ENCODE data around the gene BTBD3.
A peak's percentile ranks its signal among the peaks of the same experiment; 100 is the strongest.

Gene BTBD3

DNA sequence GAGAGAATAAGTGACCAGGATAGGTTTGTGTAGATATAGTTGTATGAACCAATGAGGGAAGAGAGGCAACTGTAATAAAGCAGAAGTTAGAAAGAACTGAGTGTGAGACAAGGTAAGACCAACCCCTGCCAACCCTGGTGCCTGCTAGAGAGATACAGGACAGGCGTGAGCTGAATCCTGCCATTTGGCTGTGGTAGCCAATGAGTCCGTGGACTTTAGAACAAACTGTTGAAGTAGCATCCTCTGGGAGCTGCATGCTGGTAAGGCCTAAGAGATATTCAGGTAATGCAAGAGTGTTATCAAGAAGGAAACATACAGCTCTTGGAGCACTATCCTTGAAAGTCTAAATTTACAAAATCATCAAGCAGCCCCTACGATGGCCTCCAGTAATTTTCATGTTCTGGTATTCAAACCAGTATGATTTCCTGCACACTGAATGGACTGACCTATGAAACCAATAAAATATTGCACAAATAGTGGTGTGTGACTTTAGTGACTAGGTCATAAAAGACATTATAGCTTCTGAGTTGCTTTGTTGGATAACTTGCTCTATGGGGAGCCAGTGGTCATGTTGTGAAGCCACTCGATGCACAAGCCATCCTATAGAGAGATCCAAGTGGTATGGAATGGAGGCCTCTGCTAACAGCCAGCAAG is 24.0 kb downstream of the BTBD3 start:
- no peak for DNase-seq (ENCODE audit: low read depth)
- TF ChIP-seq, protein P1, sequence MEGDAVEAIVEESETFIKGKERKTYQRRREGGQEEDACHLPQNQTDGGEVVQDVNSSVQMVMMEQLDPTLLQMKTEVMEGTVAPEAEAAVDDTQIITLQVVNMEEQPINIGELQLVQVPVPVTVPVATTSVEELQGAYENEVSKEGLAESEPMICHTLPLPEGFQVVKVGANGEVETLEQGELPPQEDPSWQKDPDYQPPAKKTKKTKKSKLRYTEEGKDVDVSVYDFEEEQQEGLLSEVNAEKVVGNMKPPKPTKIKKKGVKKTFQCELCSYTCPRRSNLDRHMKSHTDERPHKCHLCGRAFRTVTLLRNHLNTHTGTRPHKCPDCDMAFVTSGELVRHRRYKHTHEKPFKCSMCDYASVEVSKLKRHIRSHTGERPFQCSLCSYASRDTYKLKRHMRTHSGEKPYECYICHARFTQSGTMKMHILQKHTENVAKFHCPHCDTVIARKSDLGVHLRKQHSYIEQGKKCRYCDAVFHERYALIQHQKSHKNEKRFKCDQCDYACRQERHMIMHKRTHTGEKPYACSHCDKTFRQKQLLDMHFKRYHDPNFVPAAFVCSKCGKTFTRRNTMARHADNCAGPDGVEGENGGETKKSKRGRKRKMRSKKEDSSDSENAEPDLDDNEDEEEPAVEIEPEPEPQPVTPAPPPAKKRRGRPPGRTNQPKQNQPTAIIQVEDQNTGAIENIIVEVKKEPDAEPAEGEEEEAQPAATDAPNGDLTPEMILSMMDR (conservative IDR thresholded peaks at IDR 0.05; ENCODE audit: low read length) = no peak
- H3K4me3 ChIP-seq (ENCODE audit: low read length) = no peak overlapping the region

DNA sequence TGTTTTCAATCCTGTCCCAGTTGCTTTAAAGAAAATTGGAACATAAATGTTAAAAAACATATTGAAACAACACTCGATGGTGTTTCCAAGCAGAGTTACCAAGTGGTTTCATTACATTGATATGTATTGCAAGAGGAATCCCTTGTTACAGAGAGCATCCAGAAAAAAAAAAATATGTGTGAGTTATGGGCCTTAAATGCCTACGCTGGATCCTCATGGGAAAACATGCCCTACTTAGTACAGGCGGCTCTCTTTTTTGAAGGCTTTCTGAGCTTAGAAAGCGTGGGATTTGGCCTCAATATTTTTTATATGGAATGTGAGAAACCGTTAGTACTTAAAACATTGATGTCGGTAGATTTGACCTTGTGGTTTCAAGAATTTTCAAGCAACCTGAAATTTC is 26.1 kb downstream of the BTBD3 start:
- H3K4me3 ChIP-seq (ENCODE audit: low read length) = no peak overlapping the region
- no peak for DNase-seq (ENCODE audit: low read depth)
- TF ChIP-seq, protein P1 (conservative IDR thresholded peaks at IDR 0.05; ENCODE audit: low read length) = no peak

DNA sequence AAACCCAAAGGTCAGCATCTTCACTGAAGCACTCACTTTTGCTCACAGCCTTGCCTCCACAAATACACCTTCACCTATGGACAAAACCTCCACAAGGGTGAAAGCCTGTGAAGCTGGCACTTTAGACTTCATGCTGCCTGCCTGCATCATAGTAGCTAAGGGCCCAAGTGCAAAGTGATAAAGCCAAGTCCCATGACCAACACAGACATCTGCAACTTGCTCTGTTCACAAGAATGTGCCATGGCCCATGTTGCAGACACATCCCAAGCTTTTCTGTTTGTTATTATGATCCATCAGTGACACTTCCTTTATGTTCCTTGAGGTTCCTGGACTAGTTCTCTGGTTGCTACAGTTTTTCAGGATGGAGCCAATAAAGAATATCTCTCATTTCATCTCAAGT is 31.1 kb downstream of the BTBD3 start:
- no peak overlapping the region for H3K4me3 ChIP-seq (ENCODE audit: low read length)
- TF ChIP-seq, protein P1 (conservative IDR thresholded peaks at IDR 0.05; ENCODE audit: low read length) = no peak
- DNase-seq (ENCODE audit: low read depth) = no peak

DNA sequence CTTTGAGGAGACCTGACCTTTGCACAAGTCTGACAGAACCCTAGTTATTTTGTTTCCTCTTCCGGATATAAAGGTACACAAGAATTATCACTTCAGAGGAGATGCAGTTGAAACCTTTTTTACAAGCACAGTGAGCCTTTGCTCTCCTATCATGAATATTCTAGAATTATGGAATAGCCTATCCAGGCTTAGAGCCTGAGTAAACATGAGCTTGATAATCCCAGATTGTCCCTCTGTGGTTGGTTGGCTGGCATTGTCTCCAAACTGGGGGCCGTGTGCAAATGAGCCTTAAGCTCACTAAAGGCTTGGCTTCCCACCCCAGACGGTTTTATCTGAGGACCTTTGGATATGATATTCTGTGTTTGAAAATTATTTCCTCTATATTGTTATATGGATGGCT is 32.0 kb downstream of the BTBD3 start:
- H3K4me3 ChIP-seq (ENCODE audit: low read length) = no peak overlapping the region
- TF ChIP-seq, protein P1 (conservative IDR thresholded peaks at IDR 0.05; ENCODE audit: low read length) = no peak
- no peak for DNase-seq (ENCODE audit: low read depth)

DNA sequence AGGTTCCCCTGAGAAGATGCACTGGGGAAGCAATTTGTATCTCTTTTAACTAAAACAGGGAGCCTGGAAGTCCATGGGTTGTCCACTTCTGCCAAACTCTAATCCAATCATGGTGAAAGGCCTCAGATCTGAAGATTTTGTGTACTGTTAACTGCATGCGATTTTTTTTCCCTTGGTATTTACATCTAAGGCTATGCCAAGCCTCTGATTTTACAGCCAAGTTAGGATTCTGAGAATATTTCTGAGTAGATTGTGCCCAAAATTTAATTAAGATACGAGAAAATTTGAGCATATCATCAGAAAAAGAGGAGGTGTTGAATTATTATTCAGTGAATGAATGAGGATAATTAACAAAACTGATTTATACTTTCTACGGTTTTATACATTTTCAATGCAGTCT is 34.0 kb downstream of the BTBD3 start:
- TF ChIP-seq, protein P1 (conservative IDR thresholded peaks at IDR 0.05; ENCODE audit: low read length) = no peak
- no peak overlapping the region for H3K4me3 ChIP-seq (ENCODE audit: low read length)
- DNase-seq (ENCODE audit: low read depth) = no peak

DNA sequence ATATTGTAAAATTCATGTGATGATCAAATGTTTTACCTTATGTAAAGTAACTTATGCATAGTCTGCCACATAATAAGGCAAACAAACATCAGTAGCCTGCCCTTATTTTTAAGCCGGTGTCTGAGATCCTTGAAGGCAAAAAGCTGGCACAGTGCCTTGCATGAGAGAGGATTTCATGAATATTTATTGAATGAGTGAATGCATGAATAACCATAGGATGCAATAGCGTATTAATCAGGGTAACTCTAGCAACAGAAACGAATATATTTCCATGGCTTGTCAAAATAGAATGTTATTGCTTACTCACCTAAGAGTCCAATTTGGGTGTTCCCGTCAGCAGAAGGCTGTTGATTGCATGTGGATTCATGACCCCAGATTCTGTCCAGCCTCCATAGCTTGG is 34.9 kb downstream of the BTBD3 start:
- H3K4me3 ChIP-seq (ENCODE audit: low read length) = no peak overlapping the region
- TF ChIP-seq, protein P1 (conservative IDR thresholded peaks at IDR 0.05; ENCODE audit: low read length) = no peak
- DNase-seq (ENCODE audit: low read depth) = peak; percentile 6

DNA sequence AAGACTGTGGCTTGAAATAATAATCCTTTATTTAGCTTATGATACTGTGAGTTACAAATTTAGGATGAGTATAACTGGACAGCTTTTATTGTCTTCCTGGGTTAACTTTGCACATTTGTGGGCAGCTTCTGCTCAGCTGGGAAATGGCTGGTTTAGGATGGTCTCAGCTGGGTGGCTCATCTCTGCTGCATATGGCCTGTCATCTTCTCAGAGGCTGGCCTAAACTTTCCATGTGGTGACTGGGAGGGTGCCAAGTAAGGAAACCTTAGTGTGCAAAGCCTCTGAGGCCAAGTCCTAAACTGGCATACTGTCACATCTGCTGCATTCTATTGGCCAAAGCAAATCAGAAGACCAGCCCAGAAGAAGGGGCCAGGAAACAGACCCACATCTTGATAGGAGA is 40.2 kb downstream of the BTBD3 start:
- DNase-seq (ENCODE audit: low read depth) = no peak
- TF ChIP-seq, protein P1 (conservative IDR thresholded peaks at IDR 0.05; ENCODE audit: low read length) = no peak
- H3K4me3 ChIP-seq (ENCODE audit: low read length) = no peak overlapping the region

Data from AG10803 (cell line).